Fibroblast of the aortic adventitia (primary cell): Measurements from ENCODE around the gene USP25. TPM values are rescaled to one million over a fixed set of nuclear protein-coding genes. Genes with fewer than 3 reads are reported as not detected.
A peak's percentile ranks its signal among the peaks of the same experiment; 100 is the strongest.

Source experiments
- DNase-seq: peaks from one replicate; pipeline ENCODE4 v3.0.0-alpha.2; 2010; ENCODE audit warnings: low read depth
- H3K4me3 ChIP-seq: 2 replicates; pipeline ENCODE4 v1.5.1; 2011; ENCODE audit warnings: low read depth, mild to moderate bottlenecking, control low read depth, low read length, moderate library complexity
- CTCF ChIP-seq: IDR thresholded peaks from 2 replicates; pipeline ENCODE4 v1.5.1; 2011; ENCODE audit warnings: mild to moderate bottlenecking, low read length, control low read depth, inconsistent platforms; ENCODE audit not compliant: insufficient read depth
- total RNA-seq: library from RNA; depleted of rRNA; stranded (reverse); fragments of >200 nt; gene quantifications from 2 replicates; pipeline ENCODE4 v1.2.3, GENCODE V29; 2012; ENCODE audit warnings: low replicate concordance

The USP25 gene
- total RNA-seq, 1 donor: 37.3 TPM

- H3K4me3 ChIP-seq: no peak overlapping the region
- DNase-seq: peak; percentile 56
- TF ChIP-seq CTCF: no peak
Observed at GRCh38 chr21:15775981-15776380, 46.2 kb downstream of the USP25 start.

GRCh38 chr21:15776818-15777217, 47.0 kb downstream of the USP25 start:
- no peak for DNase-seq
- no peak overlapping the region for H3K4me3 ChIP-seq
- no peak for TF ChIP-seq CTCF

- H3K4me3 ChIP-seq: no peak overlapping the region
- TF ChIP-seq CTCF: no peak
- no peak for DNase-seq
Observed at GRCh38 chr21:15781986-15782385, 52.2 kb downstream of the USP25 start.

GRCh38 chr21:15788847-15789523, 59.2 kb downstream of the USP25 start:
- peak; percentile 35 for DNase-seq
- TF ChIP-seq CTCF: no peak
- no peak overlapping the region for H3K4me3 ChIP-seq

- TF ChIP-seq CTCF: no peak
- no peak overlapping the region for H3K4me3 ChIP-seq
- no peak for DNase-seq
Observed at GRCh38 chr21:15793109-15793508, 63.3 kb downstream of the USP25 start.

- TF ChIP-seq CTCF: no peak
- no peak overlapping the region for H3K4me3 ChIP-seq
- DNase-seq: peak; percentile 16
Observed at GRCh38 chr21:15793550-15794235, 63.9 kb downstream of the USP25 start.
